GM12878 (cell line): ENCODE results near the gene EIF2S2. TPM values are rescaled to one million over a fixed set of nuclear protein-coding genes. Genes with fewer than 3 reads are reported as not detected.

Source experiments
- ATAC-seq: fragments of 200-7000 bp; cut with Tn5 transposase; 3 replicates; pipeline ENCODE4 v1.9.1; 2020; ENCODE audit warnings: mild to moderate bottlenecking, moderate library complexity
- BruUV-seq: library from RNA; stranded (reverse); fragments of 400-500 nt; replicated peaks from 2 replicates; lab custom pipeline; 2021; lab: Mats Ljungman, UMichigan
- CTCF ChIA-PET: fragments of 300-600 bp; sonication (Branson Sonifier 250); formaldehyde crosslinking; extraction: SDS; loops from one replicate; lab custom pipeline; 2021; ENCODE audit warnings: inconsistent platforms; lab: Yijun Ruan, JAX
- POLR2A ChIA-PET: fragments of 350-600 bp; formaldehyde crosslinking; extraction: SDS; loops from one replicate; lab custom pipeline; 2021; ENCODE audit warnings: inconsistent platforms; lab: Charles Lee
- RAD21 ChIA-PET: fragments of 300-600 bp; sonication (Branson Sonifier 250); formaldehyde crosslinking; loops from one replicate; lab custom pipeline; 2023; ENCODE audit warnings: antibody characterized with exemption; ENCODE audit not compliant: unreplicated experiment; lab: Charles Lee
- SMC1A ChIA-PET: fragments of 300-600 bp; sonication (Branson Sonifier 250); formaldehyde crosslinking; loops from one replicate; lab custom pipeline; 2023; ENCODE audit not compliant: unreplicated experiment, uncharacterized antibody; lab: Charles Lee
- DNase-seq: peaks from one replicate; pipeline ENCODE4 v3.0.0-alpha.2; 2011; ENCODE audit warnings: low read depth, low spot score
- FAIRE-seq: peaks from 3 replicates; lab custom pipeline; 2011; peaks lifted over from hg19 to GRCh38; lab: Jason Lieb, UNC
- H2AFZ ChIP-seq: 2 replicates; pipeline ENCODE4 v1.6.0; 2011; ENCODE audit warnings: low read depth, low read length, control low read depth; ENCODE audit not compliant: control insufficient read depth
- H3K27ac ChIP-seq: 2 replicates; pipeline ENCODE4 v1.5.1; 2011; ENCODE audit warnings: control low read depth; ENCODE audit not compliant: control insufficient read depth, insufficient read depth
- H3K27me3 ChIP-seq, 2 experiments: replicated peaks in 1 of 2; 2 replicates each; pipeline versions ENCODE4 v1.6.0 to v1.6.1; 2011; ENCODE audit warnings: low read length in 1 of 2; ENCODE audit not compliant: control insufficient read depth in 2 of 2, insufficient read depth in 2 of 2
- H3K36me3 ChIP-seq, 2 experiments: 2 replicates each; pipeline ENCODE4 v1.5.1; 2011; ENCODE audit warnings: low read length in 1 of 2; ENCODE audit not compliant: control insufficient read depth in 2 of 2, insufficient read depth in 2 of 2
- H3K4me1 ChIP-seq: 2 replicates; pipeline ENCODE4 v1.6.1; 2011; ENCODE audit warnings: mild to moderate bottlenecking, low read length, moderate library complexity, mixed read lengths; ENCODE audit not compliant: control insufficient read depth, insufficient read depth
- H3K4me2 ChIP-seq: 2 replicates; pipeline ENCODE4 v1.6.0; 2011; ENCODE audit warnings: control low read depth; ENCODE audit not compliant: control insufficient read depth, insufficient read depth
- H3K4me3 ChIP-seq: fragments of 200-600 bp; sonication (generic); 2 replicates; pipeline ENCODE4 v1.5.1; 2016
- H3K79me2 ChIP-seq: 2 replicates; pipeline ENCODE4 v1.6.0; 2011; ENCODE audit warnings: low read length; ENCODE audit not compliant: control insufficient read depth, insufficient read depth
- H3K9ac ChIP-seq: 2 replicates; pipeline ENCODE4 v1.8.0; 2011; ENCODE audit warnings: low read length, control low read depth, mixed read lengths; ENCODE audit not compliant: control insufficient read depth, insufficient read depth
- H3K9me3 ChIP-seq: replicated peaks from 3 replicates; pipeline ENCODE4 v1.5.1; 2011; ENCODE audit warnings: mild to moderate bottlenecking, low read length; ENCODE audit not compliant: control insufficient read depth, insufficient read depth
- H4K20me1 ChIP-seq: 2 replicates; pipeline ENCODE4 v1.6.0; 2011; ENCODE audit not compliant: control insufficient read depth, insufficient read depth
- FOXM1 ChIP-seq: IDR thresholded peaks from 2 replicates; pipeline ENCODE4 v1.6.1; 2012; ENCODE audit warnings: low read depth, mild to moderate bottlenecking, inconsistent platforms, low read length, moderate library complexity
- KAT2A ChIP-seq: conservative IDR thresholded peaks from 2 replicates; pipeline ENCODE4 v1.6.1; 2011; ENCODE audit warnings: low read depth, low read length; ENCODE audit not compliant: control insufficient read depth
- KLF5 ChIP-seq: fragments of 450-650 bp; IDR thresholded peaks from 2 replicates; pipeline ENCODE4 v1.6.1; 2014; ENCODE audit warnings: mild to moderate bottlenecking; ENCODE audit not compliant: partially characterized antibody
- MYB ChIP-seq: fragments of 150-350 bp; IDR thresholded peaks from 2 replicates; pipeline ENCODE4 v1.6.1; 2014; ENCODE audit warnings: mild to moderate bottlenecking, low read depth, low read length, borderline replicate concordance
- NFIC ChIP-seq: IDR thresholded peaks from 2 replicates; pipeline ENCODE4 v1.6.1; 2012; ENCODE audit warnings: low read depth, mild to moderate bottlenecking, inconsistent platforms, low read length, moderate library complexity
- RFX5 ChIP-seq: IDR thresholded peaks from 2 replicates; pipeline ENCODE4 v1.6.1; 2011; ENCODE audit warnings: low read depth, low read length, improper control_type of control experiment
- SIN3A ChIP-seq: IDR thresholded peaks from 2 replicates; pipeline ENCODE4 v1.6.1; 2012; ENCODE audit warnings: low read depth, low read length, improper control_type of control experiment
- STAT1 ChIP-seq: fragments of 450-650 bp; conservative IDR thresholded peaks from 2 replicates; pipeline ENCODE4 v1.6.1; 2014; ENCODE audit warnings: antibody characterized with exemption, mild to moderate bottlenecking
- ZBED1 ChIP-seq: IDR thresholded peaks from 2 replicates; pipeline ENCODE4 v1.6.1; 2016; ENCODE audit warnings: borderline replicate concordance
- ZNF274 ChIP-seq: IDR thresholded peaks from one replicate; pipeline ENCODE4 v1.8.0; 2011; ENCODE audit not compliant: insufficient read length, insufficient read depth
- WGBS: methylation state at CpG from one replicate; pipeline ENCODE4 v1.1.6; 2016; ENCODE audit warnings: low lambda C conversion rate; ENCODE audit not compliant: insufficient replicate concordance, insufficient coverage; ENCODE audit errors: missing lambda C conversion rate; 5-methylcytosine and 5-hydroxymethylcytosine counted together
- in situ Hi-C: fragments of 300-500 bp; cut with MboI; formaldehyde crosslinking; loops from 9 replicates; pipeline ENCODE4 v1.14.3; 2018; ENCODE audit warnings: mixed read lengths
- intact Hi-C: fragments of 100-400 bp; cut with micrococcal nuclease; formaldehyde crosslinking; loops from one replicate; pipeline ENCODE4 v1.14.2; 2022; ENCODE audit not compliant: unreplicated experiment
- polyA plus RNA-seq, 11 experiments: library from polyadenylated mRNA; depleted of rRNA in 4 of 11; unstranded in 6 of 11; stranded (reverse) in 5 of 11; fragments of >200 nt; fragmentation: Nextera tagmentation in 4 of 11; fragmentation: Illumina TruSeq in 1 of 11; extraction: Ambion mirVana in 4 of 11; extraction: Trizol in 1 of 11; gene quantifications; 1 replicate in 1 of 11; 2 replicates in 10 of 11; pipeline versions ENCODE4 v1.2.1 to v1.2.3, GENCODE V29; 2011 to 2016; ENCODE audit warnings: inconsistent platforms in 2 of 11, missing spikeins in 2 of 11, low read depth in 1 of 11
- total RNA-seq, 4 experiments: library from RNA; depleted of rRNA in 3 of 4; stranded (reverse); fragments of >200 nt in 3 of 4; fragmentation: Illumina TruSeq in 1 of 4; extraction: Trizol in 1 of 4; gene quantifications; 2 replicates each; pipeline versions ENCODE4 v1.2.1 to v1.2.3, GENCODE V29; 2013 to 2021
- TF ChIP-seq, protein P1 (sequence below): IDR thresholded peaks from 2 replicates; pipeline ENCODE4 v1.6.1; 2012; ENCODE audit warnings: low read length, inconsistent platforms
- TF ChIP-seq, protein P2 (sequence below): fragments of 450-650 bp; IDR thresholded peaks from 2 replicates; pipeline ENCODE4 v1.6.1; 2014; ENCODE audit warnings: mild to moderate bottlenecking
- TF ChIP-seq, protein P3 (sequence below): IDR thresholded peaks from 2 replicates; pipeline ENCODE4 v1.6.1; 2011; ENCODE audit warnings: low read depth, mild to moderate bottlenecking, low read length, moderate library complexity, borderline replicate concordance; ENCODE audit errors: extremely low read depth
- TF ChIP-seq, protein P4 (sequence below), 3 experiments: IDR thresholded peaks in 2 of 3; conservative IDR thresholded peaks in 1 of 3; 2 replicates each; pipeline ENCODE4 v1.5.1; 2011; ENCODE audit warnings: low read depth in 3 of 3, low read length in 3 of 3, mild to moderate bottlenecking in 3 of 3, control low read depth in 2 of 3, moderate library complexity in 2 of 3, inconsistent platforms in 1 of 3, mixed read lengths in 1 of 3; ENCODE audit not compliant: control insufficient read depth in 2 of 3, insufficient read depth in 1 of 3; ENCODE audit errors: extremely low read depth in 1 of 3
- TF ChIP-seq, protein P5 (sequence below): fragments of 450-650 bp; IDR thresholded peaks from 2 replicates; pipeline ENCODE4 v1.6.1; 2018; ENCODE audit warnings: mild to moderate bottlenecking, low read depth, moderate library complexity; ENCODE audit not compliant: partially characterized antibody

EIF2S2 gene
- total and polyA plus RNA-seq, 10 of the 15 experiments (the other 5 are each of a cell fraction or from before 2014, with no cell fraction given): 60.2 to 153 (median 84.3) TPM

DNA sequence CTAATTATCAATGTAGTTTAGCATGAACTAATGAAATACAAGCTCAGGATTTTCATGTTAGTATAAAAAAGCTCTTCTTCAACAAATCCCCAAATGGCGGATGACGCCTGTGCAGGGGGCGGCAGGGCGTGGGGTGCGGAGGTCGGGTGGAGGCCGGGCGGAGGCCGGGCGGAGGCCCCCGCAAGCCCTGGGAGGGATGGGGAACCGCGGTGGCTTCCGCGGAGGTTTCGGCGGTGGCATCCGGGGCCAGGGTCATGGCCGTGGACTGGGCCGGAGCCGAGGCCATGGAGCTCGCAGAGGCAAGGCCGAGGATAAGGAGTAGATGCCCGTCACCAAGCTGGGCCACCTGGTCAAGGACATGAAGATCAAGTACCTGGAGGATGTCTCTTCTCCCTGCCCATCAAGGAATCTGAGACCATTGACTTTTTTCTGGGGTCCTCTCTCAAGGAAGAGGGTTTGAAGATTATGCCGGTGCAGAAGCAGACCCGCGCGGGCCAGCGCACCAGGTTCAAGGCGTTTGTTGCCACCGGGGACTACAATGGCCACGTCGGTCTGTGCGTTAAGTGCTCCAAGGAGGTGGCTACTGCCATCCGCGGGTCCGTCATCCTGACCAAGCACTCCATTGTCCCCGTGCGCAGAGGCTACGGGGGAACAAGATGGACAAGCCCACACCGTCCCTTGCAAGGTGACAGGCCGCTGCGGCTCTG is 10.4 kb upstream of the EIF2S2 start:
- Histone ChIP-seq H3K27ac (no peak overlapping the region), H3K4me1 (peaks cover 4% of the 10 kb centered on the region; the same call in 1 of the 2 replicates), H3K27me3 (no peaks in the 10 kb centered on the region), H3K9ac (no peak overlapping the region), H2AFZ (no peak overlapping the region), H3K9me3 (no peaks in the 10 kb centered on the region), H3K4me3 (no peak overlapping the region), H3K4me2 (no peak overlapping the region), H4K20me1 (no peaks in the 10 kb centered on the region), H3K79me2 (no peaks in the 10 kb centered on the region), H3K36me3 (no peaks in the 10 kb centered on the region)
- POLR2A ChIA-PET: interaction anchor here (1.3 kb wide), 1 partner anchor 10 kb away, joined by 7 read pairs; the partner anchor contains the start of gene EIF2S2
- FAIRE-seq (no peak), ATAC-seq (no peak), DNase-seq (no peak)
- BruUV-seq: no TSS peak
- intact Hi-C loops: loop anchor here (10.0 kb wide), 1 partner anchor 458 kb away; the partner anchor contains the start of genes ACTL10 and C20orf144
- CTCF ChIA-PET: interaction anchor here (1.0 kb wide), 2 partner anchors 206 to 329 kb away, joined by 3 to 4 read pairs; no protein-coding TSS in a partner anchor
- WGBS: 87% methylated on average over 40 of the region's 43 CpGs
- in situ Hi-C loops: loop anchor here (10.0 kb wide), 1 partner anchor 258 kb away; no protein-coding TSS in a partner anchor
- SMC1A ChIA-PET: interaction anchor here (2.6 kb wide), 1 partner anchor 10 kb away, joined by 12 read pairs; the partner anchor contains the start of gene EIF2S2
- RAD21 ChIA-PET: no interaction called here
- TF ChIP-seq ZNF274 (no peak), KAT2A (no peak), KLF5 (no peak), NFIC (no peak), RFX5 (no peak), STAT1 (no peak), SIN3A (no peak), MYB (no peak), FOXM1 (no peak), ZBED1 (no peak)
- TF ChIP-seq, protein P1, sequence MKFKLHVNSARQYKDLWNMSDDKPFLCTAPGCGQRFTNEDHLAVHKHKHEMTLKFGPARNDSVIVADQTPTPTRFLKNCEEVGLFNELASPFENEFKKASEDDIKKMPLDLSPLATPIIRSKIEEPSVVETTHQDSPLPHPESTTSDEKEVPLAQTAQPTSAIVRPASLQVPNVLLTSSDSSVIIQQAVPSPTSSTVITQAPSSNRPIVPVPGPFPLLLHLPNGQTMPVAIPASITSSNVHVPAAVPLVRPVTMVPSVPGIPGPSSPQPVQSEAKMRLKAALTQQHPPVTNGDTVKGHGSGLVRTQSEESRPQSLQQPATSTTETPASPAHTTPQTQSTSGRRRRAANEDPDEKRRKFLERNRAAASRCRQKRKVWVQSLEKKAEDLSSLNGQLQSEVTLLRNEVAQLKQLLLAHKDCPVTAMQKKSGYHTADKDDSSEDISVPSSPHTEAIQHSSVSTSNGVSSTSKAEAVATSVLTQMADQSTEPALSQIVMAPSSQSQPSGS: no peak
- TF ChIP-seq, protein P2, sequence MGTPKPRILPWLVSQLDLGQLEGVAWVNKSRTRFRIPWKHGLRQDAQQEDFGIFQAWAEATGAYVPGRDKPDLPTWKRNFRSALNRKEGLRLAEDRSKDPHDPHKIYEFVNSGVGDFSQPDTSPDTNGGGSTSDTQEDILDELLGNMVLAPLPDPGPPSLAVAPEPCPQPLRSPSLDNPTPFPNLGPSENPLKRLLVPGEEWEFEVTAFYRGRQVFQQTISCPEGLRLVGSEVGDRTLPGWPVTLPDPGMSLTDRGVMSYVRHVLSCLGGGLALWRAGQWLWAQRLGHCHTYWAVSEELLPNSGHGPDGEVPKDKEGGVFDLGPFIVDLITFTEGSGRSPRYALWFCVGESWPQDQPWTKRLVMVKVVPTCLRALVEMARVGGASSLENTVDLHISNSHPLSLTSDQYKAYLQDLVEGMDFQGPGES: no peak
- TF ChIP-seq, protein P3, sequence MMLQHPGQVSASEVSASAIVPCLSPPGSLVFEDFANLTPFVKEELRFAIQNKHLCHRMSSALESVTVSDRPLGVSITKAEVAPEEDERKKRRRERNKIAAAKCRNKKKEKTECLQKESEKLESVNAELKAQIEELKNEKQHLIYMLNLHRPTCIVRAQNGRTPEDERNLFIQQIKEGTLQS: no peak
- TF ChIP-seq, protein P4, sequence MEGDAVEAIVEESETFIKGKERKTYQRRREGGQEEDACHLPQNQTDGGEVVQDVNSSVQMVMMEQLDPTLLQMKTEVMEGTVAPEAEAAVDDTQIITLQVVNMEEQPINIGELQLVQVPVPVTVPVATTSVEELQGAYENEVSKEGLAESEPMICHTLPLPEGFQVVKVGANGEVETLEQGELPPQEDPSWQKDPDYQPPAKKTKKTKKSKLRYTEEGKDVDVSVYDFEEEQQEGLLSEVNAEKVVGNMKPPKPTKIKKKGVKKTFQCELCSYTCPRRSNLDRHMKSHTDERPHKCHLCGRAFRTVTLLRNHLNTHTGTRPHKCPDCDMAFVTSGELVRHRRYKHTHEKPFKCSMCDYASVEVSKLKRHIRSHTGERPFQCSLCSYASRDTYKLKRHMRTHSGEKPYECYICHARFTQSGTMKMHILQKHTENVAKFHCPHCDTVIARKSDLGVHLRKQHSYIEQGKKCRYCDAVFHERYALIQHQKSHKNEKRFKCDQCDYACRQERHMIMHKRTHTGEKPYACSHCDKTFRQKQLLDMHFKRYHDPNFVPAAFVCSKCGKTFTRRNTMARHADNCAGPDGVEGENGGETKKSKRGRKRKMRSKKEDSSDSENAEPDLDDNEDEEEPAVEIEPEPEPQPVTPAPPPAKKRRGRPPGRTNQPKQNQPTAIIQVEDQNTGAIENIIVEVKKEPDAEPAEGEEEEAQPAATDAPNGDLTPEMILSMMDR (IDR thresholded peaks at IDR 0.05 in 2 of 3, conservative IDR thresholded peaks at IDR 0.05 in 1 of 3; ENCODE audit: control insufficient read depth in 2 of 3, extremely low read depth in 1 of 3, insufficient read depth in 1 of 3, low read depth in 3 of 3, low read length in 3 of 3): no peak
- TF ChIP-seq, protein P5, sequence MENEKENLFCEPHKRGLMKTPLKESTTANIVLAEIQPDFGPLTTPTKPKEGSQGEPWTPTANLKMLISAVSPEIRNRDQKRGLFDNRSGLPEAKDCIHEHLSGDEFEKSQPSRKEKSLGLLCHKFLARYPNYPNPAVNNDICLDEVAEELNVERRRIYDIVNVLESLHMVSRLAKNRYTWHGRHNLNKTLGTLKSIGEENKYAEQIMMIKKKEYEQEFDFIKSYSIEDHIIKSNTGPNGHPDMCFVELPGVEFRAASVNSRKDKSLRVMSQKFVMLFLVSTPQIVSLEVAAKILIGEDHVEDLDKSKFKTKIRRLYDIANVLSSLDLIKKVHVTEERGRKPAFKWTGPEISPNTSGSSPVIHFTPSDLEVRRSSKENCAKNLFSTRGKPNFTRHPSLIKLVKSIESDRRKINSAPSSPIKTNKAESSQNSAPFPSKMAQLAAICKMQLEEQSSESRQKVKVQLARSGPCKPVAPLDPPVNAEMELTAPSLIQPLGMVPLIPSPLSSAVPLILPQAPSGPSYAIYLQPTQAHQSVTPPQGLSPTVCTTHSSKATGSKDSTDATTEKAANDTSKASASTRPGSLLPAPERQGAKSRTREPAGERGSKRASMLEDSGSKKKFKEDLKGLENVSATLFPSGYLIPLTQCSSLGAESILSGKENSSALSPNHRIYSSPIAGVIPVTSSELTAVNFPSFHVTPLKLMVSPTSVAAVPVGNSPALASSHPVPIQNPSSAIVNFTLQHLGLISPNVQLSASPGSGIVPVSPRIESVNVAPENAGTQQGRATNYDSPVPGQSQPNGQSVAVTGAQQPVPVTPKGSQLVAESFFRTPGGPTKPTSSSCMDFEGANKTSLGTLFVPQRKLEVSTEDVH: no peak
